Mucosa of gallbladder (tissue), 1 donor: ENCODE results near the gene ATIC. TPM values are rescaled to one million over a fixed set of nuclear protein-coding genes. Genes with fewer than 3 reads are reported as not detected.

Experiments
- DNase-seq: peaks from one replicate; pipeline ENCODE4 v3.0.0-alpha.2; 2020; ENCODE audit warnings: low spot score
- total RNA-seq: library from RNA; stranded (reverse); gene quantifications from one replicate; pipeline ENCODE4 v1.2.1, GENCODE V29; 2021
- donor health status: DM: no; HTN: no; CAD: no.

Gene ATIC
- total RNA-seq, 1 donor from 2014 or later = 62.8 TPM

GRCh38 chr2:215376103-215376780, 64.4 kb downstream of the ATIC start:
- no peak for DNase-seq

- DNase-seq = no peak
These were observed 65.4 kb downstream of the ATIC start for GRCh38 chr2:215377283-215377682.

- no peak for DNase-seq
These were observed 66.2 kb downstream of the ATIC start for GRCh38 chr2:215378045-215378444.

- DNase-seq = no peak
These were observed 67.2 kb downstream of the ATIC start for GRCh38 chr2:215379039-215379438.

- no peak for DNase-seq
These were observed 68.1 kb downstream of the ATIC start for GRCh38 chr2:215379948-215380347.

- no peak for DNase-seq
These were observed 68.8 kb downstream of the ATIC start for GRCh38 chr2:215380699-215381098.

GRCh38 chr2:215382011-215382410, 70.2 kb downstream of the ATIC start:
- DNase-seq = no peak

GRCh38 chr2:215382480-215382879, 70.6 kb downstream of the ATIC start:
- no peak for DNase-seq

- no peak for DNase-seq
These were observed 71.9 kb downstream of the ATIC start for GRCh38 chr2:215383652-215384279.

- DNase-seq = no peak
These were observed 72.9 kb downstream of the ATIC start for GRCh38 chr2:215384710-215385109.

GRCh38 chr2:215386566-215386965, 74.7 kb downstream of the ATIC start:
- no peak for DNase-seq

- no peak for DNase-seq
These were observed 76.3 kb downstream of the ATIC start for GRCh38 chr2:215388002-215388728.

- no peak for DNase-seq
These were observed 78.7 kb downstream of the ATIC start for GRCh38 chr2:215390550-215390913.

- peak; percentile 48 for DNase-seq
These were observed 79.7 kb downstream of the ATIC start for GRCh38 chr2:215391531-215391930.

GRCh38 chr2:215392164-215392563, 80.3 kb downstream of the ATIC start:
- no peak for DNase-seq

GRCh38 chr2:215392687-215393270, 80.9 kb downstream of the ATIC start:
- no peak for DNase-seq

- no peak for DNase-seq
These were observed 82.4 kb downstream of the ATIC start for GRCh38 chr2:215394102-215394805.

- no peak for DNase-seq
These were observed 84.0 kb downstream of the ATIC start for GRCh38 chr2:215395687-215396460.

GRCh38 chr2:215396595-215397313, 84.9 kb downstream of the ATIC start:
- DNase-seq = no peak

- no peak for DNase-seq
These were observed 85.9 kb downstream of the ATIC start for GRCh38 chr2:215397632-215398341.
